OCI-LY7 (cell line): ENCODE data around the gene TCEA3. TPM values are rescaled to one million over a fixed set of nuclear protein-coding genes. Genes with fewer than 3 reads are reported as not detected.

Source experiments
- BruUV-seq: library from RNA; stranded (reverse); fragments of 400-500 nt; replicated peaks from 2 replicates; lab custom pipeline; 2021; lab: Mats Ljungman, UMichigan
- CTCF ChIA-PET: fragments of 300-600 bp; sonication (Branson Sonifier 250); formaldehyde crosslinking; loops from one replicate; lab custom pipeline; 2022; ENCODE audit warnings: antibody characterized with exemption; ENCODE audit not compliant: unreplicated experiment; lab: Charles Lee
- POLR2A ChIA-PET: fragments of 300-600 bp; sonication (Branson Sonifier 250); formaldehyde crosslinking; loops from one replicate; lab custom pipeline; 2022; ENCODE audit warnings: antibody characterized with exemption; lab: Charles Lee
- DNase-seq: peaks from one replicate; pipeline ENCODE4 v3.0.0-alpha.2; 2015; ENCODE audit warnings: low spot score
- H2AFZ ChIP-seq: fragments of 200-600 bp; sonication (generic), shearing (Covaris generic); 2 replicates; pipeline ENCODE4 v1.6.1; 2014; ENCODE audit warnings: mild to moderate bottlenecking, antibody characterized with exemption, low read length, moderate library complexity
- H3K27ac ChIP-seq: fragments of 200-600 bp; sonication (generic); 2 replicates; pipeline ENCODE4 v1.5.1; 2014; ENCODE audit warnings: mixed run types, low read depth, mild to moderate bottlenecking, moderate library complexity, low read length, inconsistent platforms; ENCODE audit not compliant: poor library complexity, severe bottlenecking
- H3K36me3 ChIP-seq: fragments of 200-600 bp; sonication (generic); 2 replicates; pipeline ENCODE4 v1.6.1; 2014; ENCODE audit warnings: mild to moderate bottlenecking, antibody characterized with exemption, low read length, moderate library complexity, mixed read lengths; ENCODE audit not compliant: insufficient read depth
- H3K4me1 ChIP-seq: fragments of 200-600 bp; sonication (generic); 2 replicates; pipeline ENCODE4 v1.5.1; 2014; ENCODE audit warnings: mild to moderate bottlenecking, low read length; ENCODE audit not compliant: insufficient read depth, poor library complexity, severe bottlenecking
- H3K4me2 ChIP-seq: fragments of 200-600 bp; sonication (generic); 2 replicates; pipeline ENCODE4 v1.6.1; 2014; ENCODE audit warnings: mild to moderate bottlenecking, low read length
- H3K4me3 ChIP-seq: fragments of 200-600 bp; sonication (generic); 2 replicates; pipeline ENCODE4 v1.5.1; 2014; ENCODE audit warnings: mild to moderate bottlenecking, low read depth, low read length; ENCODE audit not compliant: poor library complexity, severe bottlenecking
- H3K79me2 ChIP-seq: fragments of 200-600 bp; sonication (generic); 2 replicates; pipeline ENCODE4 v1.6.1; 2016; ENCODE audit warnings: low read depth, mild to moderate bottlenecking, low read length, moderate library complexity, mixed read lengths; ENCODE audit not compliant: insufficient read depth
- H3K9me2 ChIP-seq: fragments of 200-600 bp; sonication (generic); 2 replicates; pipeline ENCODE4 v1.6.1; 2016; ENCODE audit warnings: mild to moderate bottlenecking, low read length, mixed read lengths; ENCODE audit not compliant: insufficient read depth
- H3K9me3 ChIP-seq: fragments of 200-600 bp; sonication (generic); 2 replicates; pipeline ENCODE4 v1.6.1; 2014; ENCODE audit warnings: mild to moderate bottlenecking, mixed run types, low read length, mixed read lengths
- H4K20me1 ChIP-seq: fragments of 200-600 bp; sonication (generic); 2 replicates; pipeline ENCODE4 v1.6.1; 2014; ENCODE audit warnings: mild to moderate bottlenecking, antibody characterized with exemption, low read length, moderate library complexity, mixed read lengths; ENCODE audit not compliant: insufficient read depth
- EZH2phosphoT487 ChIP-seq: fragments of 200-600 bp; sonication (generic); IDR thresholded peaks from 2 replicates; pipeline ENCODE4 v1.6.1; 2018; ENCODE audit warnings: low read depth, borderline replicate concordance, mild to moderate bottlenecking, mixed run types, antibody characterized with exemption, low read length, moderate library complexity, mixed read lengths
- intact Hi-C: fragments of 100-400 bp; cut with micrococcal nuclease; formaldehyde crosslinking; loops from one replicate; pipeline ENCODE4 v1.10.0; 2022; ENCODE audit not compliant: unreplicated experiment
- total RNA-seq, 2 experiments: library from RNA; depleted of rRNA in 1 of 2; stranded (reverse); fragments of >200 nt in 1 of 2; shearing (Covaris generic) in 1 of 2; gene quantifications; 2 replicates each; pipeline ENCODE4 v1.2.3, GENCODE V29; 2014 to 2022
- TF ChIP-seq, protein P1 (sequence below): fragments of 200-600 bp; sonication (generic); conservative IDR thresholded peaks from 2 replicates; pipeline ENCODE4 v1.5.1; 2014; ENCODE audit warnings: mild to moderate bottlenecking, antibody characterized with exemption, low read length, moderate library complexity, mixed read lengths

The TCEA3 gene
- total RNA-seq, 2 experiments from 2014 or later, result not detected

DNA sequence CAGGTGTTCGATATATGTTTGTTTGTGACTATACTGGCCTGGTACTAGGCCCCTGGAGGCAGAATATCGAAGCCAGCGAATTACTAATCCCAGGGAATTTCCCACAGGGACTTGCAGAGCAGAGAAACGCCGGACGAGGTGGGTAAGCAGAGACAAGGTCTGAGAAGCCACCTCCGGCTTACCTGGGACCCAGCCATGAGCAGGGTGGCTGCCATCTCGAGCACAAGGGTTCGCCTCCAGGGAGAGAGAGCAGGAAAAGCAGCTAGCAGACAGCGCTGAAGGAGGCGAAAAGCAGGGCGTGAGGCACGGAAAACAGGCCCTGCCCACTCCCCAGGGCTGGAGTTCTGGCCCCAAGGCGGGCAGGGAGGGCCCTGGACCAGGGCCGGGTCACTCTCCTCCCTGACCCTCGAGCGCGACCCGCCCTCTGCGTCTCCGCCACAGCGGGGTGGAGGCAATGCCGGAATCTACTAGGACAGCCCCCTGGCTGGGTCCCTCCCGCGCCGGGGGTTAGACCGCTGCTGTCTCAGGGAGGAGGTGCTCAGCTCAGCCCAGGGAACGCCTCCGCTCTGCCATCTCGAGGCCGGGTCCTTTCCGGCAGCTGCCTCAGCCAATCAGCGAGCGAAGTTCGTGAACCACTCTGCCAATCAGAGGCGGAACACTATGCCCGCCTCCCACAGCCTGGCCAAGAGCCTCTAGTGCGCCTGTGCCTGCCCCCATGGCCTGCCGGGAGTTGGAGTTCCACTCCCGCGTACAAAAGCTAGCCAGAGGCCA, 56.6 kb downstream of the TCEA3 start:
- no peaks in the 10 kb centered on the region for H4K20me1 ChIP-seq
- H3K36me3 ChIP-seq, result peaks cover 12% of the 10 kb centered on the region
- H3K9me3 ChIP-seq, result no peaks in the 10 kb centered on the region
- H3K4me3 ChIP-seq, result peak overlapping the region; percentile 77
- peak; percentile 99 for DNase-seq
- peaks cover 13% of the 10 kb centered on the region; the same call in 1 of the 2 replicates for H3K79me2 ChIP-seq
- intact Hi-C loops, result loop anchor here (1.0 to 10.0 kb wide), 4 partner anchors 24 to 537 kb away; partner anchors contain the start of gene HNRNPR
- no peaks in the 10 kb centered on the region for H3K9me2 ChIP-seq
- H3K4me1 ChIP-seq, result peaks cover 28% of the 10 kb centered on the region
- BruUV-seq, result no TSS peak
- H3K27ac ChIP-seq, result peak overlapping the region; percentile 76
- ChIA-PET POLR2A (interaction anchor here (0.5 to 2.7 kb wide), 8 partner anchors 9 to 264 kb away, joined by 3 to 13 read pairs (median 4); partner anchors contain the start of gene HNRNPR), CTCF (interaction anchor here (0.6 to 1.5 kb wide), 4 partner anchors 19 to 667 kb away, joined by 3 to 6 read pairs (median 4); no protein-coding TSS in a partner anchor)
- TF ChIP-seq, protein P1, sequence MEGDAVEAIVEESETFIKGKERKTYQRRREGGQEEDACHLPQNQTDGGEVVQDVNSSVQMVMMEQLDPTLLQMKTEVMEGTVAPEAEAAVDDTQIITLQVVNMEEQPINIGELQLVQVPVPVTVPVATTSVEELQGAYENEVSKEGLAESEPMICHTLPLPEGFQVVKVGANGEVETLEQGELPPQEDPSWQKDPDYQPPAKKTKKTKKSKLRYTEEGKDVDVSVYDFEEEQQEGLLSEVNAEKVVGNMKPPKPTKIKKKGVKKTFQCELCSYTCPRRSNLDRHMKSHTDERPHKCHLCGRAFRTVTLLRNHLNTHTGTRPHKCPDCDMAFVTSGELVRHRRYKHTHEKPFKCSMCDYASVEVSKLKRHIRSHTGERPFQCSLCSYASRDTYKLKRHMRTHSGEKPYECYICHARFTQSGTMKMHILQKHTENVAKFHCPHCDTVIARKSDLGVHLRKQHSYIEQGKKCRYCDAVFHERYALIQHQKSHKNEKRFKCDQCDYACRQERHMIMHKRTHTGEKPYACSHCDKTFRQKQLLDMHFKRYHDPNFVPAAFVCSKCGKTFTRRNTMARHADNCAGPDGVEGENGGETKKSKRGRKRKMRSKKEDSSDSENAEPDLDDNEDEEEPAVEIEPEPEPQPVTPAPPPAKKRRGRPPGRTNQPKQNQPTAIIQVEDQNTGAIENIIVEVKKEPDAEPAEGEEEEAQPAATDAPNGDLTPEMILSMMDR, result no peak
- no peak for TF ChIP-seq EZH2phosphoT487
- peak overlapping the region; percentile 84 for H3K4me2 ChIP-seq
- H2AFZ ChIP-seq, result peak overlapping the region; percentile 98

DNA sequence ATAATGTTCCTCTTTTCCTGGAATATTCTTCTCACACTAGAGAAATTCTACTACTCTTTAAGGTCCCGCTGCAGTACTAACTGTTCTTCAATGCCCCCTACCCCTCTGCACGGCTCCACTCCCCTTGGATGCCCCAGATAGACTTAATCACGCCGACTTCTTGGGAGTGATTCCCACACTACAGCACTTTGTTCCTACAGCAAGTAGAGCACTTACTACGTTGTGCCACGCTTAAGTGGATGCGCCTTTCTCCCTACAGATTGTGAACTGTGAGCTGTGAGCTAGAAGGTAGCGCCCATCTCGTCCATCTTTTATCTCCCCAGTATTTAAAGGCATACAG, 57.1 kb downstream of the TCEA3 start:
- H3K79me2 ChIP-seq, result peaks cover 13% of the 10 kb centered on the region; the same call in 1 of the 2 replicates
- H3K27ac ChIP-seq, result peak overlapping the region; percentile 20
- H4K20me1 ChIP-seq, result no peaks in the 10 kb centered on the region
- BruUV-seq, result no TSS peak
- peaks cover 28% of the 10 kb centered on the region for H3K4me1 ChIP-seq
- intact Hi-C loops, result loop anchor here (10.0 kb wide), 1 partner anchor 537 kb away; no protein-coding TSS in a partner anchor
- peaks cover 17% of the 10 kb centered on the region for H3K36me3 ChIP-seq
- DNase-seq, result peak; percentile 22
- H2AFZ ChIP-seq, result peak overlapping the region; percentile 39; the same call in 1 of the 2 replicates
- TF ChIP-seq EZH2phosphoT487, result no peak
- TF ChIP-seq, protein P1, result no peak
- ChIA-PET POLR2A (interaction anchor here (0.6 to 1.3 kb wide), 2 partner anchors 60 to 120 kb away, joined by 4 to 5 read pairs; no protein-coding TSS in a partner anchor), CTCF (interaction anchor here (1.5 kb wide), 1 partner anchor 36 kb away, joined by 6 read pairs; no protein-coding TSS in a partner anchor)
- peak overlapping the region; percentile 78 for H3K4me2 ChIP-seq
- H3K4me3 ChIP-seq, result peak overlapping the region; percentile 77
- no peaks in the 10 kb centered on the region for H3K9me2 ChIP-seq
- no peaks in the 10 kb centered on the region for H3K9me3 ChIP-seq
